Inflammatory macrophage treated with lipopolysaccharide for 4 hours (primary cell): ENCODE results near the gene HES5.
"Not testable (repeated sequence)": the region's sequence is repeated elsewhere in the genome, so short reads cannot be mapped to it uniquely, and the experiment has no call there.

Source experiments
- DNase-seq: peaks from one replicate; pipeline ENCODE4 v3.0.0-alpha.2; 2020

The HES5 gene

DNA sequence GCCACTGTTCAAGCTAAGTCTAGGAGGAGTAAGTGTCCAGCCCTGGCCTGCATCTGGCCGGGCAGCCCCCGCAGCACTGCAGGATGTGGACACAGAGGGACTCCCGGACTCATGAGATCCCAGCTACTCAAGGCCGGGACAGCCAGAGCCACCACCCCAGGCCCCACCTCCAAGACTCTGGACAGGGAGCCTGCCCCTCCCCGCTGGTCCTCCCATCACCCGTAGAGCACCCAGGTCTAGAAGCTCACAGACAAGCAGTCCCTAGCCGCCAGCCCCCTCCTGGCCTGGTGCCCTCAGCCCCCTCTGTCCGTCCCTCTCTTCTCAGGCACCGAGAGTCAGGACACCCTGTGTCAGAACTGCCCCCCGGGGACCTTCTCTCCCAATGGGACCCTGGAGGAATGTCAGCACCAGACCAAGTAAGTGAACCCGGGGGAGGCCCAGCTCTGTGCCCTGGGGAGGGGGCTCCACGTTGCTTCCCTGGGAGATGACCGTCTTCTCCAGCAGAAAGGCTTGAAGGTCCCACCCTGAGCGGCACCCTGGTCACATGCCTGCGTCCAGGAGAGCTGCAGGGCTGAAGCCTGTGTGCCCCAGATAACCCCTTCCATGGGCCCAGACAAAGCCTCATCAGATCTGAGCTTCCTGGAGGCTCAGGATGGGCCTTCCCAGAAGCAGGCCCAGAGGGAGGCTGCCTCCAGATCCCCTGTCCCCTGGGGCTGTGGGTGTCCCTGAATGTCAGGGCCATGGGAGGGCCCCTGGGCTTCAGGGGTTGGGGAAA is 30.4 kb upstream of the HES5 start:
- no peak for DNase-seq

DNA sequence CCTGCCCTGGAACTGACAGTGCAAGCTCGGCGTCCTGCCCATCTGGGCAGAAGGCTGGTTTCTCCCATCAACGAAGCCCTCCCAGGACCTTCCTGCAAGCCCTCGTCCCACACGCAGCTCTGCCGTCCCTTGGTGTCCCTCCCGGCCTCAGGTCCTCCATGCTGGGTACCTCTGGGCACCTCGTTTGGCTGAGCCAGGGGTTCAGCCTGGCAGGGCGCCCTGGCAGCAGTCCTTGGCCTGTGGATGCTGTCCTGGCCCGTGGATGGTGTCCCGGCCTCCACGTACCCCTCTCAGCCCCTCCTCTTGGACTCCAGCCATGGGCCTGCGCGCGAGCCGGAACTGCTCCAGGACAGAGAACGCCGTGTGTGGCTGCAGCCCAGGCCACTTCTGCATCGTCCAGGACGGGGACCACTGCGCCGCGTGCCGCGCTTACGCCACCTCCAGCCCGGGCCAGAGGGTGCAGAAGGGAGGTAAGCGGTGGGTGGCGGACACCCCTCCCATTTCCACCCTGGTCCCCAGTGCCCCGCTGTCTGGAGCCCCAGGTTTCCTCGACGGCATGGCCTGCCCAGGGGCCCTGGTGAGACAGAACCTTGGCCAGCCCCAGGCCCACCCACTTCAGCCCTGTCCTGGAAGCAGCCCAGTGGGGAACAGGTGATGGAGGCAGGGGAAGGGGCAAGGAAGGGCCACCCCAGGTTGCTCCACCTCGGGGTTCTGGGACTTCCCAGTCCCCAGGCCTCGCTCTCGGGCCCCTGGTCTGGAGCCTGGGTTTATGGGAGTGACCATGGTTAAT is 29.6 kb upstream of the HES5 start:
- DNase-seq = no peak

GRCh38 chr1:2558861-2559260 is 28.8 kb upstream of the HES5 start:
- no peak for DNase-seq

DNA sequence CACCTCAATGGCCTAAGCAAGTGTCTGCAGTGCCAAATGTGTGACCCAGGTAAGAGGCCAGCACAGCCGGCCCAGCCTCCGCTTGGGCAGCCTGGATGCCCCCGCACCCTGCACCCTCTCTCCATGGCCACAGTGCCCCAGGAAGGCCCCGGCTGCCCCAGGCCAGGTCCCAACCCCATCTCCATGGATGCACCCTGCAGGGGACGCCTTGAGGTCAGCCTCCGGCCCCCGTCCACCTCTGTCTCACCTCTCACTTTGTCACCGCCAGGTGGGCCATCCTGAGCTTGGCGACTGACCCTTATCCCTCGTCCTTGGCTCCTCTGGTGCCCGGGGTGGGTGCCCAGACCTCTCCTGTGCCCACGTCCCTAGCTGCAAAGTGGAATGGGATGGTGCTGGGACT is 28.4 kb upstream of the HES5 start:
- no peak for DNase-seq

GRCh38 chr1:2557482-2558400 is 27.7 kb upstream of the HES5 start:
- no peak for DNase-seq

- DNase-seq = peak; percentile 15
These were observed 26.8 kb upstream of the HES5 start for GRCh38 chr1:2556678-2557481.

DNA sequence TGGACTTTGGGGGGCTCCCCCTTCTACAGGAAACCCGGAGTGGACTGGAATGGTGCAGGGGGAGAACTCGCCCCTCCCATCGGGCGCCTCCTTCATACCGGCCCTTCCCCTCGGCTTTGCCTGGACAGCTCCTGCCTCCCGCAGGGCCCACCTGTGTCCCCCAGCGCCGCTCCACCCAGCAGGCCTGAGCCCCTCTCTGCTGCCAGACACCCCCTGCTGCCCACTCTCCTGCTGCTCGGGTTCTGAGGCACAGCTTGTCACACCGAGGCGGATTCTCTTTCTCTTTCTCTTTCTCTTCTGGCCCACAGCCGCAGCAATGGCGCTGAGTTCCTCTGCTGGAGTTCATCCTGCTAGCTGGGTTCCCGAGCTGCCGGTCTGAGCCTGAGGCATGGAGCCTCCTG is 26.2 kb upstream of the HES5 start, which contains the start of gene TNFRSF14:
TSS of gene TNFRSF14 (plus strand) at position 95 of the 401 bp plus-strand sequence. CDS start at position 389, 294 bp downstream.
- DNase-seq = peak; percentile 88

- DNase-seq = peak; percentile 92
These were observed 25.7 kb upstream of the HES5 start for GRCh38 chr1:2555634-2556276.

GRCh38 chr1:2554621-2555387 is 24.7 kb upstream of the HES5 start:
- peak; percentile 40 for DNase-seq

DNA sequence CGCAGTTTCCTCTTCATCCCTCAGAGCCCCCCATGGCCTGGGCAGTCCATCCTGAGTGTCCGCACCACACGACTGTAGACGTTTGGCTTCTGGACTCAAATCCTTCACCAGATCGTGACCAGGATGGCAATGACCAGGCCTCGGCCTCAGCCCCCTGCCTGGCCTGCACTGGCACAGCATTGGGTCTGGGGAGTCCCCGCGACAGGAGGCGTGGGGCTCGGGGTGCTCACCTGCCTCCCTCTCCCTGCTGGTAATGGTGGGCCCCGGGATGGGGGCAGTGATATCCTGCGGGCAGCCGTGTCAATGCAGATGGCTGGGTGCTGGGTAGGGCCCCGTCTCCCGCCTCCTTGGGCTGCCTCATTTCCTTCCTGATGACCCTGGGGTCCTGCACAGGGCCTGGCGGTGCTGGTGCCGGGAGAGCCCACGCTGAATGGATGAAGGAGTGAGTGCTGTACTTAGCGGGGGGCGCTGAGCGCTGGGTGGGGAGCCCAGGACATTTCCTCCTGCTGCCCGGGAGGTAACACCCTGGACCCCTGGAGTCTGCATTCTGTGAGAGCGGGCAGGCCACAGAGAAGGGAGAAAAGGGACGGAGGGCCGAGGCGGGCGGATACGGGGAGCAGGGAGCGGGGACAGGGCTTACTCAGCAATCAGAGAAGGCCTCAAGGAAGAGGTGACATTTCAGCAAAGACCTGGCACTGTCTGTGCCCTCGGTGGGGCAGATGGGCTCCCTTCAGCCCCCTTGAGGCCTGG is 24.0 kb upstream of the HES5 start:
- DNase-seq = no peak

- DNase-seq = not testable (repeated sequence)
These were observed 23.0 kb upstream of the HES5 start for GRCh38 chr1:2553076-2553475.

GRCh38 chr1:2552189-2552588 is 22.1 kb upstream of the HES5 start:
- no peak for DNase-seq

DNA sequence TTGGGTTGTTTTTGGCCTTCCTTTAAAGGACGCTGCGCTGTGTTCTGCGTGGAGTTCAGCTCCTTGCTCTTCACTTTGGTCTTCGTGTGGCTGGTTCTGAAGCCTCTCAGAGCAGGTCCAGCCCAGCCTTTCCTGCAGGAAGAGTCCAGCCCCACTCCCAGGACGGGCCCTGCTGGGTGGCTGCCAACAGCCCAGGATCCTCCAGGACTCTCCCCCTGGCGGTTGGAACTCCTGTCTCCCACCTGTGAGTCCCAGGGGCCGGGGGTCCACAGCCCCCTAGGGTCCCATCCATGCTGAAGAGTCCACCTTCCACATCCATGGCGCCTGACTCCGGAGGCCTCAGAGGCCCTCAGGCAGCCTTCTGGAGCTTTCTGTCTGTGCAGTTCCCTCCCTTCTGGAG is 21.5 kb upstream of the HES5 start:
- DNase-seq = not testable (repeated sequence)

DNA sequence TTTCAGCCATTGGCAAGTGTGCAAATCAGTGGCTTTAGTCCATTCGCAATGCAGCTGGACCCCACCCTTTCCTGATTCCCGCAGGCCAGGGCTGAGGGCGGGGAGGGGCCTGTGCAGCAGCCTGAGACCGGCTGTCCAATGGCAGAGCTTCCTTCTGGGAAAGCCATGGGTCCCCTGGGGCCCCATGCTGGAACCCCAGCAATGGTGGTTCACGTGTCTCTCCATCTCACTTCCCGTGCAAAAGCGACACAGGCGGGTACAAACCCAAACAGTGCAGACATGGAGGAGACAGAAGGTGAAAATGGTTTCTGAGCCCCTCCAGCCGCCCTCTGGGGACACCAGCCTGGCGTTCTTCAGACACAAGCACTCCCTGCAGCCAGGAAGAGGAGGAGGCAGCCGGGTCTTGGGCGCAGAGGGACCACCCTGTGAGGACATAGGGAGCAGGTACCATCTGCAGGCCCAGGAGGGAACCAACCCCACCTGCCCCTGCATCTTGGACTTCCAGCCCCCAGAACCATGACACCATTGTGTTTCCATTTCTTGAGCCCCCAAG is 20.3 kb upstream of the HES5 start:
- not testable (repeated sequence) for DNase-seq

- DNase-seq = not testable (repeated sequence)
These were observed 19.4 kb upstream of the HES5 start for GRCh38 chr1:2549367-2550029.

- DNase-seq = peak; percentile 74
These were observed 18.1 kb upstream of the HES5 start for GRCh38 chr1:2548068-2548589.

DNA sequence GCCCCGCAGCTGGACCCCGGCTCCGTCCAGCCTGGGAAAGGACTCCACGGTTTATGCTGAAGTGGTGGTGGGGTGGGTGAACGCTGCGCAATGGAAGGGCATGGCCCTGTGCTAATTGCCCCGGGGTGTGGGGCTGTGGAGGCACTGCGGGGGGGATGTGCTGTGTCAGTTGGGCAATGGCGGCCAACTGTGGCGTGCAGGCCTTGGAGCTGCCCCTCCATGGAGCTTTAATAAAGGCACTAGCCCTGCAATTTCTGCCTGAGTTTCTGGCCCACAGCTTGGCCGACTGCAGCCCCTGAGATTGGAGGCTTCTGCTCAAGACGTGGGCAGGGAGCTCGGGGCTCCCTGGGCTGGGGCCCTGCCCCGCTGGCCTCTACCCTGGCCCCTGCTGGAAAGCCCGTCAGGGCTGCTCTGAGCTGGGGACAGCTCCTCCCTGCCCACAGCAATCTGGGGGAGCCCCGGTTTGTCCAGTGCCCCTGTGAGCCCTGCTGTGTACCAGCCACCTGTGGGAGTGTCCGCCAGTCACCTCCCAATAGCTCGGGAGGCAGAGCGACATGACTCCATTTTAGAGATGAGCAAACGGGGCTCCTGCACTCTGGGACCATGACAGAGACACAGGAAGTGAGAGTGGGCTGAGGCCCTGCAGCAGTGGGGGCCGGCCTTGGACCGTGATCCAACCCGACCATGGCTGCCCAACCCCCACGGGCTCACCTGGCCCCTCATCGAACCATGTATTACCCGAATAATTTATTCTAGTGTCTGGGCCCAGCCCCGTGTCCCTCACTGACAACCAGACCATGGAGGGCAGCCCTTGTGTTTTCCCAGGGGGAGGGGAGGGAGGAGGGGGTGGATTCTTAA is 17.4 kb upstream of the HES5 start:
- DNase-seq = peak; percentile 55
